Activated CD8-positive, alpha-beta memory T cell treated with anti-CD3 and anti-CD28 coated beads, Interleukin-2, amount 50 U/mL, for 1 hour (primary cell): ENCODE measurements around the gene TAC3.
"Not testable (repeated sequence)": the region's sequence is repeated elsewhere in the genome, so short reads cannot be mapped to it uniquely, and the experiment has no call there.

Experiments
- DNase-seq: peaks from one replicate; pipeline ENCODE4 v3.0.0-alpha.2; 2020; ENCODE audit errors: extremely low read depth

The TAC3 gene

GRCh38 chr12:57016348-57016747 lies at the start of gene TAC3:
Gene TAC3, minus strand, starts transcription at chr12:57016529. Its CDS starts 732 bp downstream, at chr12:57015797.
- DNase-seq: no peak

DNA sequence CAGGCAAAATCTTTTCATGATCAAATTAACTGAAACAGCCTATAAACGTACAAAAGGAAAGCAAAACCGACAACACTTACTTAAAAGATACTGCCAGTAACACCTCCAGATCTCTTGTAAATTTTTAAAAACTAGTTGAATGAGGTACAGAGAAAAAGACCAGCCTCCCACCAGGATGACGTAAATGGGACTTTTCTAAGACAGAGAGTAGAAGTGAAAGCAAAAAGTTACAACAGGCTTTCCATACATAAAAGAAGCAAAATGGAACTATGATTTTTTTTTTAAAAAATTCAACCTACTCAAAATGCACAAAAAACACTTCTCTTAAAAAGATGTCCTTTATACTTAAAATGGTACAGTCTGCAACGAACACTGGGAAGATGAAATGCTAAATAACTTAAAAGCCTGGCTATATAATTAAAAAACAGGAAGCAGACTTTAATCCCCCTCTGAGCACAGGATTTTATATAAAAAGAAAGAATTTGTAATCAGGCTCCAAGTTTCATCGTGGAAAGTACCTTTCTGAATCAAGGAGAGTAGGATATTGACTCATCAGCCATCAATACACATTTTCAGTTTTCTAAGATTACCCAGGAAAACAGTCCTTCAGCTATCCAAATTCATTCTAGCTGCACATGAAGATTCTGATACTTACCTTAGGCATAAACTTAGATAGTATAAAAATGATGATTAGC lies 47.8 kb upstream of the TAC3 start:
- DNase-seq: peak; percentile 34

DNA sequence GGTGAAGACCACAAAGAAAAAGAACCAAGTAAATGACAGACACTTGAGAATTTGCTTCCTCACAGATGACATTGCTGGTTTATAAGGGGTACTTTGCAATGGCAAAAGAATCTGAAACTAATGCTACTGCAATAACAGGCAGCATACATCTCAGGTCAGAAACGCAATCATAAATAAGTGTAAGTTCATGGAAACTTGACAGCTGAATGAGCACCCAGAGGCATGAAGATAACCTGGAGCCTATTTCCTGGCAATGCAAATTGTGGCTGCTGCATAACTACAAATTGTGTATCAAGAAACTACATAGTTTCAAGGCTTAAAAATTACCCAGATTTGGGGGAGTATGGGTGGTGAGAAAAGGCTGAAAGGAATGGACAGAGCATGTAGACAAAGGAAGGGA lies 42.1 kb upstream of the TAC3 start:
- DNase-seq: no peak

GRCh38 chr12:57057067-57057751 lies 40.9 kb upstream of the TAC3 start:
- DNase-seq: no peak

DNA sequence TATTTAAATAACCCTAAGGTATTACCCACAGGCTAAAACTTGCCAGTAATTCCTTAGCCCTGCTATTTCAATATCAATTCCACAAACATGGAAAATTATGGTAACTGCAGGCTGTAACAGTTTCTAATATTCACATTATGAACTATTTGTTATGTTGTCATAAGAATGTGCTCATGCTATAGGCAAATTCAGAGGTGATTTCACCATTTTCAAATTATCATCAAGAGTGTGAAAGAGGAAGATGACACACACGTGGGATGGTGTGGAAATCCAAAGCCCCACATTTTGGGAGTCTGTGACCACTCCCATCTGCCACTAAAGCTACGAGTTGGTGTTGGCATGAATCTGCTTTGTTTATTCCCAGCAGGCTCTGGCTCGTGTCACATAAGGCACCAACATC lies 39.5 kb upstream of the TAC3 start:
- no peak for DNase-seq

- not testable (repeated sequence) for DNase-seq
Measured at GRCh38 chr12:57053901-57054300, 37.6 kb upstream of the TAC3 start.

GRCh38 chr12:57053146-57053545 lies 36.8 kb upstream of the TAC3 start:
- DNase-seq: not testable (repeated sequence)

DNA sequence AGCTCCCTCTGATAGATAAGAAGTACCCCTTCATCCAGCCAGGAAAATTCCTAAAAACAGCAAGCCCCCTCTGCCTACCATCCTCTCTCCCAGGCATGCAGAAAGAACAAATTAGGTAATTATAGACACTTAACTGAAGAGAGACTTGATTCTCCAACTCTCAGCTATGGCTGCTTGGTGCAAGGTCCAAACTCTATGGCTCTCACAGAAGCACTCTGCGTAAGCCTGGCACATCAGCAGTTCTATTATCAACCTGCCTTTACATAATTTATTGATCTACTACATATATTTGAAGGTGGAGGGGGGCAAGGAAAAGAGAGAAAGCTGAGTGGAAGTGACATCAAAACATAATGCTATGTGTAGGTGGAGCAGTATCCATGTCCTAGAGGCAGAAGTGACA lies 34.7 kb upstream of the TAC3 start:
- DNase-seq: no peak

- no peak for DNase-seq
Measured at GRCh38 chr12:57049890-57050289, 33.6 kb upstream of the TAC3 start, which contains the start of gene MYO1A. Gene MYO1A, minus strand, starts transcription at chr12:57050129. Its CDS starts 1,806 bp downstream, at chr12:57048323.

GRCh38 chr12:57049119-57049446 lies 32.8 kb upstream of the TAC3 start:
- no peak for DNase-seq

DNA sequence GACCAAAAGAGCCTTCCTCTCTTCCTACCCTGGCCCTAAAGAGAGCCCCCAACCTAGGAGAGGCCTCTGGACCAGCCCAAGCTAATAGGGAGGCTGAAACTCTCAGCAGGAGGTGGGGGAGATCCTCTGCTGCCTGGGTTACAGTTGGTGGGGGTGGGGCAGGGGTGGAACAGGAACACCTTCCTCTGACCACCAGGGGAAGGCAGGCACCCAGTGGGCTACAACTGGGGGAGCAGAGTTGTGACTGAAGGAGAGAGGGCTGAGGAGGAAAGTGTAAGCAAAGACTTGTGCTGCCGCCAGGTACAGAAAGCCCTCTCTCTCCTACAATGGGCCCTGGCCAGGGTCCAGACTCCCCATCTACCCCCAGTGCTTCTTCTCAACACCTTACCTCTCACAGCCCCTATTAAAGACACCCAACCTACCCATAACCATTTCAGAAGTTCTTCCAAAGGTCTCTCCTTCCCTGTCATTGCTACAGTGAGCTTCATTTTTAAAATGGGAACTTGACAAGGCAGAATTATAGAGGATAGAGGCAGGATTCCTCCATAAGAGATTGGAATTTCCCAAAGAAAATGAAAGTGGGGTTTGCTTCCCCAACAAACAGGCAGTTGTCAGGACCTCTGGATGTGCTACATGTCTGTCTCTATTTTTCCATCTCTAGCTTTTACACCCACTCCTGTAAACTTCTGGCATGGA lies 32.2 kb upstream of the TAC3 start:
- no peak for DNase-seq

- DNase-seq: no peak
Measured at GRCh38 chr12:57047981-57048380, 31.7 kb upstream of the TAC3 start.

DNA sequence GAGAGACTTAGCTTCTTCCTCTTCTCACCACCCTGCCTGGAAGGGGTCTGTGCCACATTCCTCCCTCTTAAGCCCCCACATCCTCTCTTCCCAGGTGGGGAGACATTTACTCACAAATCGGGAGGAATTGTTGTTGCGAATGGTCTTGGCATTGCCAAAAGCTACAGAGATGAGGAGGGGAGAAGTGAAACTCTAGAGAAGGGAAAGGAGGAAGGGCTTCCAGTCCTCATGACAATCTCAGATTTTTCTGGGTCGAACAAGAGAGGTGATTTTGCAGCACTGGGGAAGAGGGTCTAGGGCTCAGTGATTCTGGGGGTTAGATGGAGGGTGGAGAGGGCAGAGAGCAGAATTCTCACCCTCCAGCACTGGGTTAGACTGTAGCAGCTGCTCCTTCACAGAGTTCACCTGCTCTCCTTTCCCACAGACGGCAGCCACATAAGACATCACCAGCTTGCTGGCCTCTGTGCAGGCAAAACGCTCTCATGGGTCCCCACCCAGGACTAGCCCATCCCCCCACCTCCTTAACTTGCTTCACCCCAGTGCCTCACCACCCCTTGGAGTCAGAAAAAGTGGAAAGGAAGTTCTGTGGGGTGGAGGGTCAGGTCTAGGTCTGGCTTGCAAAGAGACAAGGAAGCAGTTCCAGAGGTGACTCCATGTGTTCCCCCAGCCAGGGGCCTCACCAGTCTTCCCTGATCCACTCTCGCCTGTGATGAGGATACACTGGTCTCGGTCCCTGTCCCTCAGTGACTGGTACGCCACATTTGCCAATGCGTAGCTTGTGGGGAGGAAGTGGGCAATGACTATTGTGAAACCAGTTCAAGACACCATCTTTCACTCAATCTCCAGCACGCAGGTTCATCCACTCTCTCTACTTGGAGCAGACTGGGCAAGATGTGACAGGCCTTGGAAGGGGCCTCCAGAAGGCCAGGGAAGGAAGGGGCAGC lies 30.9 kb upstream of the TAC3 start:
- no peak for DNase-seq

DNA sequence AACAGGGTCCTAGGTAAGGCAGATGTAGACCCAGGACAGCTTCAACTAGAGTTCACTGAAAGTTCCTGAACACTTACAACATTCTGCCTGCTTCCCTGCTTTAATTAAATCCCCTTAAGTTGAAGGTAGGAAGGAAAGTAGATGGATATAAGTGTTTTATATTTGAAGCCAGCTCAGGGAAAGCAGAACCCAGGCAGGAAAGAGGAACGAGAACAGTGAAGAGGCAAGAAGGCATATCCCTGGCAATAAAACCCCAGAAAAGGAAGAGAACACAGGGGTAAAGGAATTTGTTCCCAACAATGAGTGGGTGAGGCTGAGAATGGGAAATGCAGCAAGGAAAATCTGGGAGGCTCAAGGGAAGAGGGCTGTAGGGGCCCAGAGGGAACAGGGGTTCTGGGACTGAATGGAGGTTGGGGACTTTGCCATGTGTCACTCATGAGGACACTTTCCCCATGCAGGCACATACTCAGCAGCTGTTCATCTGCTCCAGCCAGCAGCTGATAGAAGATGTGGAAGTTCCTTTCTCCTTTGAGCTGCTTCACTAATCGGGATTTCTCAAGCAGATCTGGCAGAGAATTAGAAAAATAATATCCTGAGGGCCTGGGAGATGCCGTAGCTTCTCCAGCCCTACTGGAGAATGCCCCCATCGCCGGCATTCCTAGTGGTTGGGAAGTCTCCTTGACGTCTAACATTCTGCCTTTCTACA lies 29.9 kb upstream of the TAC3 start:
- no peak for DNase-seq

- DNase-seq: no peak
Measured at GRCh38 chr12:57044889-57045288, 28.6 kb upstream of the TAC3 start.

DNA sequence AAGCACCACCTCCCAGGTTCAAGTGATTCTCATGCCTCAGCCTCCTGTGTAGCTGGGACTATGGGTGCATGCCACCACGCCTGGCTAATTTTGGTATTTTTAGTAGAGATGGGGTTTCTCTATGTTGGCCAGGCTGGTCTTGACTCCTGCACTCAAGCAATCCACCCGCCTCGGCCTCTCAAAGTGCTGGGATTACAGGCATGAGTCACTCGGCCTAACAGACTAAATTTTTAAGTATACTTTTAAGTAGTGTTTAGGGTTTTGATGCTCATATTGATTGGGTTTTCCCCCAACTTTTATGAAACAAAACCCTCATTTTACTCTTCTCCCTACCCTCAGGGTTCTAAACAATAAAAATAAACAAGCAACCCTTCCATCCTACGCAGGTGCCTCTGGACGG lies 28.1 kb upstream of the TAC3 start:
- no peak for DNase-seq

DNA sequence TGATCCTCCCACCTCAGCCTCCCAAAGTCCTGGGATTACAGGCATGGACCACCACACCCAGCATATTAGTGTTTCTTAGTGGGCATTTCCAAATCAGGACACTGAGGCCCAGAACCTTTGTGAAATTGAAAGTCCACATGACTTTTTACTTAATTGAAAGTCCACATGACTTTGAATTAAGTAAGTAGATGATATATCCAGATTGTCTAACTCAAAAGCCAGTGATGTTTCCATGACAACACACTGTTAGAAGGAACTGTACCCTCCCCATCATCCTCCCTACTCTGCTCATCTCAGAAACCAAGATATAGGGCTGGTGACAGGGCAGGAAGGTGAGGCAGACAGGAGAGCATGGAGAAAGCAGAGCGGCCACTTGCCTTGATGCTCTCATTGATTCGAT lies 26.4 kb upstream of the TAC3 start:
- DNase-seq: no peak

DNA sequence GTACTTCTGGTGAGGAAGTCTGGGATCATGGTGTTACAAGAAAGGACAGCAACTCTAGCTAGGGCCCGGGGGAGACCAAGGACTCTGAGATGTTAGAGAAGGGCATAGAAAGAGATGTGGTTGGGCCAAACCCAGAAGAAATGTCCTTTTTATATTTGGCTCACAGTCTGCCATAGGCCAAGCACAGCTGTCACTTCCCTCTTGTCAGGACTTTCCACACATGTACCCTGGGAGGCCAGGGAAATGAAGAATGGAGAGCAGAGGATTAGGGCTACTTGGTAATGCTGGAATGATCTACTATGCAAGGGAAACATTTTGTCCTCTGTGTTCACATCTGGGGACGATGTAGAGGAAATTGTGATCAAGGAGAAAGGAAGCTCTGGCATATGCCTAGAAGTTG lies 24.4 kb upstream of the TAC3 start:
- DNase-seq: no peak

DNA sequence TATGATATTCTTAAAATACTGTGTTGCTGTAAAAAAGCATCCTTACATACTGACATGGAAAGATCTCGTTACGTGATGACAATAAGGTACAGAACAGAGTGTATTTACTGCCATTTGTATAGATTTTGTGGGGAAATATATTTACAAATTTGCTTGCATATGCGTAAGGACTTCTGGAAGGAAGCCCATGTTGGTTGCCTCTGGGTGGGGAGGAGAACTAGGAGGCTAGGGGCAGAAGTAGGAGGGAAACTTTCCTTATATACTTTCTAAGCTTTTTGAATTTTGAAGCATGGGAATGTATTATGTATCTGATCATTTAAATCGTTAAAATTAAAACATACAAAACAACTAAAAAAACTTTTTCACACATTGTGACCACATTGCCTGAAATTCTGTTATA lies 23.9 kb upstream of the TAC3 start:
- DNase-seq: no peak

DNA sequence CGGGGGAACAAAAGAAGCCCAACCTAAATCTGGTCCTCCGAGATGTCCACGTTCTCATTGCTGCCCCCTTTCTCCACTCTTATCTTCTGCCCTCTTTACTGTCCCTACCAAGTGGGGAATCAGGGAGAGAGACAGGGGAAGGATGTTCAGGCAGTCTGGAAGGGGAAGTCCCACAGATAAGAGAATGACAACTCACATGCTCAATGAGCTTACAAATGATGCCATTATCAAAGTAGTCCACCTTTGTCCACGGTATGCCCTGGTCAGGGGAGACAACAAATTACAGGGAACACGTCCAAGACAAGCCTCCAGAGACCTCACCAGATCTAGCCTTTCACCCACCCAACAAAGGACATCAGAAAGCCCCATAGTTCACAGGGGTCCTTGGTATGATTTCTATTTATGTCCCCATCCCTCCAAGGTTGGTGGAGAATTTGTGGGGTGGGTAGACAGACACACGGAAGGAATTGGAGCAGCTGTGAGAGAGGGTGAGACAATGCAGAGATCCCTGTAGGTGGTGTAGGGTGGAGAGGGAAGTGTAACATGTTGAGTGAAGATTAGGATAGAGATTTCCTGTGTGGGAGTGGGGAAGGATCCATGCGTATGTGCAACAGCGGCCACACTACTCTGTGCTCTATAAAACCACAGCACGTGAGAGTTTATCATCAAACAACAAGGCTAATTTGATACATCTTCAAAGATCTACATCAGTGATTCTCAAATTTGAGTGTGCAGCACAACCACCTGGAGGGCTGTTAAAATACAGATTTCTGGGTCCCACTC lies 22.9 kb upstream of the TAC3 start:
- no peak for DNase-seq
